Uterus (tissue), 2 donors: ENCODE data around the gene SIMC1.
"Not testable (repeated sequence)": the region's sequence is repeated elsewhere in the genome, so short reads cannot be mapped to it uniquely, and the experiment has no call there.

Experiments used
- CTCF ChIP-seq, 4 experiments: fragments of 200-600 bp in 2 of 4; fragments of 450-650 bp in 2 of 4; sonication (generic) in 2 of 4; IDR thresholded peaks; one replicate each; pipeline ENCODE4 v1.5.1; 2016 to 2019; ENCODE audit warnings: antibody characterized with exemption in 4 of 4, mild to moderate bottlenecking in 2 of 4, moderate library complexity in 1 of 4
- POLR2A ChIP-seq, 2 donors: fragments of 450-650 bp; IDR thresholded peaks; one replicate each; pipeline ENCODE4 v1.6.1; 2016; ENCODE audit warnings: antibody characterized with exemption in 2 of 2, mild to moderate bottlenecking in 1 of 2, moderate library complexity in 1 of 2

DNA sequence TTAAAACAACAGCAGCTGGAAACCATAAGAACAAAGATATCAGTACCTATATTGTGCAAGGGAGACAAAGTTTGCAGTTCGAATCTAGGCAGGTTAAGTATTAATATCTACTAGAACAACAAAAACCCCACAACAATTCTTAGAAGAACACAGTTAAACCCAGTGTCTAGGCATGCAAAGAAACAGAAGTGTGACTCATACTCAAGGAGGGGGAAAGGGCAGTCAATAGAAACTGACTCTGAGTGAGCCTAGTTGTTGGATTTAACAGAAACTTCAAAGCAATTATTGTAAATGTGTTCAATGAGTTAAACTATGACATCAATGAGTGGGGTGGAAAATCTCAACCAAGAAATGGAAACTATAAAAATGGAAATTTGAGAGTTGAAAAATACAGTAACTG, 28.2 kb downstream of the SIMC1 start:
- TF ChIP-seq POLR2A, CTCF (IDR thresholded peaks at IDR 0.05): not testable (repeated sequence)
